ENCODE measurements around the gene IGHMBP2. TPM values are rescaled to one million over a fixed set of nuclear protein-coding genes. Genes with fewer than 3 reads are reported as not detected.

IGHMBP2 gene
- total and polyA plus RNA-seq, 2 of the 8 experiments (the other 6 are each of a cell fraction or from before 2014, with no cell fraction given) = 8.4 to 17.6 TPM

DNA sequence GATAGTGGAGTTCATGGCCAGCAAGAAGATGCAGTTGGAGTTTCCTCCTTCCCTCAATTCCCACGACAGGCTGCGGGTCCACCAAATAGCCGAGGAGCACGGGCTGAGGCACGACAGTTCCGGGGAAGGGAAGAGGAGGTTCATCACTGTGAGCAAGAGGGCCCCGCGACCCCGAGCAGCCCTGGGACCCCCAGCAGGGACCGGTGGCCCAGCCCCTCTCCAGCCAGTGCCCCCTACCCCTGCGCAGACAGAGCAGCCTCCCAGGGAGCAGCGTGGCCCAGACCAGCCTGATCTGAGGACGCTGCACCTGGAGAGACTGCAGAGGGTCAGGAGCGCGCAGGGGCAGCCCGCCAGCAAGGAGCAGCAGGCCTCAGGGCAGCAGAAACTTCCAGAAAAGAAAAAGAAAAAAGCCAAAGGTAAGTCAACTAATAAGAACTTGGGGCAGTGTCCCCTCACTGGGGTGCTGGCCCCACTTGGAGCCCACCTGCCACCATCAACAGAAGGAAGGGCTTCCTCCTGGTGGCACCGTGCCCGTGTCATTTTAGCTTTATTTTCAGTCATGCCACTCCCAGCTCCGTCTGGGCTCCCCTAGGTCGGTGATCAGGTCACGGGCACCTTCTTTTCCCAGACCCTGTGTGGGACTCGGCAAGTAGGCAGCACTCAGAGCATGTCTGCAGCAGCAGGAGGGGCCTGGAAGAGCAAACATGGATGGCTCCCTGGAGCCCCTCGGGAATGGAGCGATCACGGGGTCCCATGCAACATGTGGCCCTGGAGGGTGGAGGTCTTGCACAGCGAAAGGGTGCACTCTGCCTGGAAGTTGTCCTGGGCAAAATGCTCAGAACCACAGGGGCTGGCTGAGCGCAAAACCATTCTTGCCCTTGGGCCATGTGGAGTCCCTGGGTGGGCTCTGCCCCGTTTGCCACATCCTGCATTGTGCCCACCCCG, 33.3 kb downstream of the IGHMBP2 start:
- Histone ChIP-seq H3K4me3 (ENCODE audit: extremely low read depth in 1 of 4, insufficient read depth in 2 of 4, low read depth in 3 of 4, low read length in 4 of 4) (no peak overlapping the region), H3K23ac (ENCODE audit: insufficient read length) (no peak overlapping the region), H3K9ac (replicated peaks in 1 of 4; ENCODE audit: extremely low read depth in 1 of 4, low read depth in 3 of 4, low read length in 3 of 4) (no peak overlapping the region), H2AFZ (ENCODE audit: low read length) (no peak overlapping the region), H2BK120ac (replicated peaks; ENCODE audit: low read depth, low read length) (no peak overlapping the region), H4K8ac (ENCODE audit: extremely low read depth, insufficient read depth, low read length) (no peak overlapping the region), H3K27me3 (replicated peaks in 1 of 4; ENCODE audit: control insufficient read depth in 3 of 4, extremely low read depth in 1 of 4, insufficient read depth in 3 of 4, low read length in 3 of 4) (no peaks in the 10 kb centered on the region), H2BK12ac (ENCODE audit: low read depth, low read length) (no peak overlapping the region), H3K27ac (ENCODE audit: low read depth, low read length) (no peak overlapping the region), H3K18ac (ENCODE audit: extremely low read depth, low read length) (no peak overlapping the region), H4K20me1 (replicated peaks in 1 of 2; ENCODE audit: control insufficient read depth in 1 of 2, insufficient read depth in 2 of 2, low read length in 2 of 2) (peaks cover 3 to 4% of the 10 kb centered on the region in 2 experiments), H4K5ac (ENCODE audit: insufficient read length, low read depth, low read length) (no peak overlapping the region), H2AK5ac (ENCODE audit: low read depth, low read length) (no peak overlapping the region), H3K79me2 (ENCODE audit: control insufficient read depth in 1 of 2, insufficient read depth in 2 of 2, low read length in 2 of 2) (no peaks in the 10 kb centered on the region), H3K4me2 (ENCODE audit: insufficient read depth in 1 of 2, low read depth in 2 of 2, low read length in 2 of 2) (no peak overlapping the region), H3K36me3 (ENCODE audit: control insufficient read depth in 2 of 4, insufficient read depth in 4 of 4, low read length in 3 of 4) (peaks cover 4 to 22% (median 14%) of the 10 kb centered on the region in 4 experiments; a peak in 5 of 8 replicates), H3K4me1 (replicated peaks in 1 of 4; ENCODE audit: control insufficient read depth in 3 of 4, insufficient read depth in 4 of 4, low read length in 3 of 4) (no peaks in the 10 kb centered on the region), H3K56ac (replicated peaks; ENCODE audit: insufficient read length, low read depth, low read length) (no peak overlapping the region), H3K23me2 (ENCODE audit: low read depth, low read length) (no peaks in the 10 kb centered on the region), H2BK15ac (ENCODE audit: low read length) (no peak overlapping the region), H3K4ac (replicated peaks; ENCODE audit: insufficient read length, low read depth, low read length) (no peak overlapping the region), H3K14ac (ENCODE audit: insufficient read length) (no peak overlapping the region), H3K79me1 (ENCODE audit: low read depth, low read length) (no peaks in the 10 kb centered on the region; the same call in 1 of the 2 replicates), H3K9me3 (ENCODE audit: insufficient read depth in 2 of 2, low read depth in 1 of 2, low read length in 1 of 2) (no peaks in the 10 kb centered on the region), H2BK20ac (ENCODE audit: low read length) (no peak overlapping the region), H4K91ac (replicated peaks; ENCODE audit: insufficient read length, low read length) (no peak overlapping the region), H2BK5ac (ENCODE audit: low read depth, low read length) (no peak overlapping the region)
- POLR2A ChIA-PET (ENCODE audit: partially characterized antibody) = no interaction called here
- FAIRE-seq = no peak
- CTCF ChIA-PET (ENCODE audit: partially characterized antibody) = interaction anchor here (0.6 to 0.8 kb wide), 2 partner anchors 13 to 724 kb away, joined by 3 to 4 read pairs; no protein-coding TSS in a partner anchor
- DNase-seq (ENCODE audit: low read depth in 1 of 2, low spot score in 2 of 2) = no peak
- no peak for TF ChIP-seq CBX8 (IDR thresholded peaks at IDR 0.05; ENCODE audit: borderline replicate concordance, low read depth, low read length)
- no peak for TF ChIP-seq JUN (IDR thresholded peaks at IDR 0.05; ENCODE audit: low read depth, low read length)
- no peak for TF ChIP-seq SP1 (IDR thresholded peaks at IDR 0.05; ENCODE audit: low read depth, low read length)
- TF ChIP-seq BCL11A (IDR thresholded peaks at IDR 0.05; ENCODE audit: low read depth in 2 of 2, low read length in 2 of 2) = no peak
- no peak for TF ChIP-seq MAX (IDR thresholded peaks at IDR 0.05)
- TF ChIP-seq GTF2F1 (IDR thresholded peaks at IDR 0.05; ENCODE audit: borderline replicate concordance, low read depth, low read length) = no peak
- no peak for TF ChIP-seq USF2 (IDR thresholded peaks at IDR 0.05; ENCODE audit: low read length)
- WGBS, 2 experiments (ENCODE audit: extremely low coverage in 1 of 2, insufficient coverage in 1 of 2, insufficient read length in 1 of 2, insufficient replicate concordance in 2 of 2, low coverage in 1 of 2, low lambda C conversion rate in 2 of 2, missing lambda C conversion rate in 1 of 2) = 89% methylated on average over 28 of the region's 29 CpGs; no CpG with 5 or more reads in 1 of the 2 experiments

All from H1 (cell line).